ENCODE data around the gene TBC1D21. TPM values are rescaled to one million over a fixed set of nuclear protein-coding genes. Genes with fewer than 3 reads are reported as not detected.

TBC1D21 gene
- total RNA-seq, 1 donor from 2014 or later, result not detected

DNA sequence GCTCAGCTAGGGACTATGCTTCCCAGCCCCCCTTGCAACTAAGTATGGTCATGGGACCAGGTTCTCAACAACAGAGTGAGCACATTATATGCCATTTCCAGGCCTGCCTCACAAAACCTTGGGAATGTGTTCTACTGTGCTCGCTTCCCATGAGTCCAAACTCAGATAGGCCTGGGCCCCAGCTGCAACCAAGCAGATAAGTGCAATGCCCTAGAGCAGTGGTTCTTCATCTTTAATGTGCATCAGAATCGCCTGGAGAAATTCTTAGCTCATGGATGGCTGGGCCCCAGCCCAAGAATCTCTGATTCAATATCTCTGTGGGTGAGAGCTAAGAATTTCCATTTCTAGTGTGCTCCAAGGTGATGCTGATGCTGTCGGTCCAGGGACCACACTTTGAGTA is 27.5 kb upstream of the TBC1D21 start:
- Histone ChIP-seq H3F3A (ENCODE audit: low read depth) (peaks cover 10% of the 10 kb centered on the region), H3K4me1 (peaks cover 8% of the 10 kb centered on the region), H3K9me3 (ENCODE audit: low read depth) (no peaks in the 10 kb centered on the region), H3K9ac (no peak overlapping the region), H3K27ac (no peak overlapping the region), H3K4me2 (no peak overlapping the region), H4K20me1 (ENCODE audit: low read depth) (peaks cover 9% of the 10 kb centered on the region), H3K36me3 (no peaks in the 10 kb centered on the region), H3K4me3 (no peak overlapping the region), H2AFZ (replicated peaks) (no peak overlapping the region), H3K27me3 (peaks cover 8% of the 10 kb centered on the region), H3K79me2 (ENCODE audit: low read depth) (no peaks in the 10 kb centered on the region)
- no peaks in the 10 kb centered on the region for H3K36me3 Mint-ChIP-seq
- H3K4me1 Mint-ChIP-seq, result peaks cover 9% of the 10 kb centered on the region
- no peak for DNase-seq (ENCODE audit: low spot score)
- H3K27me3 Mint-ChIP-seq (ENCODE audit: insufficient read depth, low read depth), result peaks cover 7% of the 10 kb centered on the region
- no peak overlapping the region for H3K27ac Mint-ChIP-seq
- no peak overlapping the region for H3K4me3 Mint-ChIP-seq
- no peaks in the 10 kb centered on the region for H3K9me3 Mint-ChIP-seq
- TF ChIP-seq EZH2phosphoT487 (IDR thresholded peaks at IDR 0.05) (no peak), EZH2 (IDR thresholded peaks at IDR 0.05) (no peak)
- TF ChIP-seq, protein P1, sequence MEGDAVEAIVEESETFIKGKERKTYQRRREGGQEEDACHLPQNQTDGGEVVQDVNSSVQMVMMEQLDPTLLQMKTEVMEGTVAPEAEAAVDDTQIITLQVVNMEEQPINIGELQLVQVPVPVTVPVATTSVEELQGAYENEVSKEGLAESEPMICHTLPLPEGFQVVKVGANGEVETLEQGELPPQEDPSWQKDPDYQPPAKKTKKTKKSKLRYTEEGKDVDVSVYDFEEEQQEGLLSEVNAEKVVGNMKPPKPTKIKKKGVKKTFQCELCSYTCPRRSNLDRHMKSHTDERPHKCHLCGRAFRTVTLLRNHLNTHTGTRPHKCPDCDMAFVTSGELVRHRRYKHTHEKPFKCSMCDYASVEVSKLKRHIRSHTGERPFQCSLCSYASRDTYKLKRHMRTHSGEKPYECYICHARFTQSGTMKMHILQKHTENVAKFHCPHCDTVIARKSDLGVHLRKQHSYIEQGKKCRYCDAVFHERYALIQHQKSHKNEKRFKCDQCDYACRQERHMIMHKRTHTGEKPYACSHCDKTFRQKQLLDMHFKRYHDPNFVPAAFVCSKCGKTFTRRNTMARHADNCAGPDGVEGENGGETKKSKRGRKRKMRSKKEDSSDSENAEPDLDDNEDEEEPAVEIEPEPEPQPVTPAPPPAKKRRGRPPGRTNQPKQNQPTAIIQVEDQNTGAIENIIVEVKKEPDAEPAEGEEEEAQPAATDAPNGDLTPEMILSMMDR (IDR thresholded peaks at IDR 0.05), result no peak

DNA sequence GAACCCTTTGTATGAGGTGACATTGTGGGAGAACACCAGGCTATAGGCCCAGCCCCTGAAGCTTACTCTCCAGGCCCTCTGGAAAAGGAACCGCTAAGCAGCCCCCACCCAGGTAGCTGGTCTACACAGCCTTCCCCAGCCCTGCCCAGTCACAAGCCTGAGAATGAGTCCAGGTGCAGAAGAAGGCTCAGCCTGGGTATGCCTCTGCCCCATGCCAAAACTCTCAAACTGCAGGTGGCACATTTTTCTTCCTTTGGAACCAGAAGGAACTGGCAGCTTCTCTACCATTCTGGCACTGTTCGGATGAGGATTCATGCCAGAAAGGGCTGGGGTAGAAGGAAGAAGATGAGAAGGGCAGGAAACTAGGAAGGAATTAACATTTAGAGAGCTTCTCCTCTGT is 23.7 kb upstream of the TBC1D21 start:
- Histone ChIP-seq H2AFZ (replicated peaks) (no peak overlapping the region), H4K20me1 (ENCODE audit: low read depth) (peaks cover 2% of the 10 kb centered on the region), H3F3A (ENCODE audit: low read depth) (no peaks in the 10 kb centered on the region), H3K27ac (no peak overlapping the region), H3K79me2 (ENCODE audit: low read depth) (no peaks in the 10 kb centered on the region), H3K4me1 (no peaks in the 10 kb centered on the region), H3K4me3 (no peak overlapping the region), H3K9me3 (ENCODE audit: low read depth) (no peaks in the 10 kb centered on the region), H3K36me3 (no peaks in the 10 kb centered on the region), H3K4me2 (no peak overlapping the region), H3K27me3 (no peaks in the 10 kb centered on the region), H3K9ac (no peak overlapping the region)
- TF ChIP-seq EZH2 (IDR thresholded peaks at IDR 0.05) (no peak), EZH2phosphoT487 (IDR thresholded peaks at IDR 0.05) (no peak)
- TF ChIP-seq, protein P1 (IDR thresholded peaks at IDR 0.05), result no peak
- Mint-ChIP-seq H3K4me1 (no peaks in the 10 kb centered on the region), H3K27ac (no peak overlapping the region), H3K9me3 (no peaks in the 10 kb centered on the region), H3K27me3 (ENCODE audit: insufficient read depth, low read depth) (peaks cover 12% of the 10 kb centered on the region), H3K4me3 (no peak overlapping the region), H3K36me3 (no peaks in the 10 kb centered on the region)
- no peak for DNase-seq (ENCODE audit: low spot score)

DNA sequence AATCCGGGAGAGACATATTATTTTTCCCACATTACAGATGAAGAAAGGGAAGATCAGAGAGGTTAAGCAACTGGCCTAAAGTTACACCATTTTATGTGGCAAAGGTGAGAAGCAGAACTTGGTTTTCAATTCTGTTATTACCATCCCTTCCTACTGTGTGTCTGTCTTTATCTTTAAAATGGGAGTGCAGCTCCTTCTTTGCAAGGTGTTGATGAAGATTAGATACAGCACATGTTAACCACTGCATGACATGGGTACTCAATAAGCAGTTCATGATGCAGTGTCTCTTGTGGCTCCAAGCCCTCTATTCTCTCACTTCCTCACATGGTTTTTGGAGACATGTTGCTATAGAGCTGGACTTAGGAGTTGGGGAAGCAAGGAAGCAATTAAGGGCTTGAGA is 23.1 kb upstream of the TBC1D21 start:
- H2AFZ ChIP-seq (replicated peaks), result no peak overlapping the region
- Mint-ChIP-seq H3K4me3 (no peak overlapping the region), H3K4me1 (no peaks in the 10 kb centered on the region), H3K36me3 (no peaks in the 10 kb centered on the region), H3K27ac (no peak overlapping the region), H3K9me3 (no peaks in the 10 kb centered on the region), H3K27me3 (ENCODE audit: insufficient read depth, low read depth) (peaks cover 12% of the 10 kb centered on the region)
- H3K36me3 ChIP-seq, result no peaks in the 10 kb centered on the region
- H3K27ac ChIP-seq, result no peak overlapping the region
- H3K4me3 ChIP-seq, result no peak overlapping the region
- TF ChIP-seq EZH2phosphoT487 (IDR thresholded peaks at IDR 0.05) (no peak), EZH2 (IDR thresholded peaks at IDR 0.05) (no peak)
- TF ChIP-seq, protein P1 (IDR thresholded peaks at IDR 0.05), result no peak
- no peak overlapping the region for H3K4me2 ChIP-seq
- H3K9me3 ChIP-seq (ENCODE audit: low read depth), result no peaks in the 10 kb centered on the region
- H4K20me1 ChIP-seq (ENCODE audit: low read depth), result peaks cover 2% of the 10 kb centered on the region
- no peak for DNase-seq (ENCODE audit: low spot score)
- no peak overlapping the region for H3K9ac ChIP-seq
- no peaks in the 10 kb centered on the region for H3F3A ChIP-seq (ENCODE audit: low read depth)
- H3K4me1 ChIP-seq, result no peaks in the 10 kb centered on the region
- no peaks in the 10 kb centered on the region for H3K79me2 ChIP-seq (ENCODE audit: low read depth)
- no peaks in the 10 kb centered on the region for H3K27me3 ChIP-seq

All from neural progenitor cell (in vitro differentiated cells).